HG03108 (cell line): ENCODE results near the gene NSMCE1.

Source experiments
- ATAC-seq: cut with Tn5 transposase; IDR thresholded peaks from one replicate; pipeline ENCODE4 v1.9.1; 2021; ENCODE audit warnings: moderate library complexity; ENCODE audit not compliant: unreplicated experiment

Gene NSMCE1

DNA sequence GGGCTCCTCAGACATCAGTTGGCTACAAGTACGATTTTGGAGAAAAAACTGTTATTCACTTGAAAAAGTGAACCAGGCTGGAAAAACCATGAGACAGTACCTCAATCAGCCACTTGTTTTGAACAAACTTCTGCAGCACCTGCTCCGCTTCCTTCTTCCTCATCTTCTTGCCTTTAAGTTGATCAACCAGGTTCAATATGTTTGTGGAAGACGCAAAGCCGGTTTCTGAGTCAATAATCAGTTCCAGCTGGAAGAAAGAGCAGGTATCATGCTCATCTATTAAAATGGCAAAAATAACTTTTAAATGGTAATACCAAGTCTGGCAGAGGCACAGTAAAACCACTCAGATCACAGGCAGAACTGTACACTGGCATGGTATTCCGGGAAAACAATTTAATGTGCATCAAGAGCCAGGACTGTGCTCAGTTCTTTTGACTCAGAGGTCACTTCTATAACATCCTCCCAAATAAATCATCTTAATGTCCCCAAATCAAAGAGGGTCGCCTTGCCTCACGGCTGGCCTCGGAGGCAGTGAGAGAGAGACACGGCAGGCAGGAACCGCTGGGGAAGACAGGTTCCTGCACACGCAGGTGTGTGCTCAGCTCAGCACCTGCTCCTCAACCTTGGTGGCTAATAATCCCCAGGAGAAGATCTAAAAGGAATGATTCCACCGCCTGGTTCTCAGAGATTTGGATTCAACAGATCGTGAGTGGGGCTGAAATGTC lies 35.5 kb downstream of the NSMCE1 start:
- no peak for ATAC-seq

DNA sequence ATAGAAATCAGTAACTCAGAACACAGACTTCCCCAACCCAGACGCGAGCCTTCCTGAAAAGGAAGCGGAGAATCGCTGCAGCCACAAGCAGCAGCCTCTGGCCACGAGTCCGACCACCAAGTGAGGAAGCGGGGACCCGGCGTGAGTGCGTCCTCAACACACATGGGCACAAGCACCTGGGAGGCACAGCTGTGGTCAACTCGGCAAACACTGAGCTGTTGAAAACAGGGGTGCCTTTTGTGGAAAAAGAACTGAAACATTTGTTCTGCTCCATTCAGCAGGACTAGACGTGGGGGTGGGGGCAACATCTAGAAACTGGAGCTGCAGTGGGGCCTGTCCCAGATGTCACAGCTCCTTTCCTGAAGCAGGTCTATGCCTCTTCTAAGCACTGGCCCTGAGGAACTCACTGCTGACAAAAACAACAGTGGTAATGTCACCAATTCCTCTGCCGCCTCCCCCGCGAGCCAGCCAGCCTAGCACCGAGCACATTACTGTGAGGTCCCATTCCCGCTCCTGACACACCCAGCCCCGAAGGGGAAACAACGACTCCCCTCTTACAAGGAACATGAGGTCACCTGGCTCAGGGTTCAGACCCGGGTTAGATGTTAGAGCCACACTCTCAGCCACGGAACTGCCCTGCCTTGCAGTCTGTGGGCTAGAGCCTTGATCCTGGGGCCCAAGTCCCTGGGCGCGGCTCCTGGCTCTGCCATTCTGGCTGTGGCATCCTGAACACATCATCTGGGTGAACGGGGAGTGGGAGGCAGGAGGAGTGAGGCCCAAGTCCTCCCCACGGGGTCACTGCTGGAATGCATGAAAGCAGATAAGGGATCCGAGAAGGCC lies 36.3 kb downstream of the NSMCE1 start:
- ATAC-seq, result peak; percentile 56

- ATAC-seq, result no peak
Measured at GRCh38 chr16:27231692-27232060, 36.9 kb downstream of the NSMCE1 start.

GRCh38 chr16:27230562-27231001 lies 38.0 kb downstream of the NSMCE1 start:
- no peak for ATAC-seq

DNA sequence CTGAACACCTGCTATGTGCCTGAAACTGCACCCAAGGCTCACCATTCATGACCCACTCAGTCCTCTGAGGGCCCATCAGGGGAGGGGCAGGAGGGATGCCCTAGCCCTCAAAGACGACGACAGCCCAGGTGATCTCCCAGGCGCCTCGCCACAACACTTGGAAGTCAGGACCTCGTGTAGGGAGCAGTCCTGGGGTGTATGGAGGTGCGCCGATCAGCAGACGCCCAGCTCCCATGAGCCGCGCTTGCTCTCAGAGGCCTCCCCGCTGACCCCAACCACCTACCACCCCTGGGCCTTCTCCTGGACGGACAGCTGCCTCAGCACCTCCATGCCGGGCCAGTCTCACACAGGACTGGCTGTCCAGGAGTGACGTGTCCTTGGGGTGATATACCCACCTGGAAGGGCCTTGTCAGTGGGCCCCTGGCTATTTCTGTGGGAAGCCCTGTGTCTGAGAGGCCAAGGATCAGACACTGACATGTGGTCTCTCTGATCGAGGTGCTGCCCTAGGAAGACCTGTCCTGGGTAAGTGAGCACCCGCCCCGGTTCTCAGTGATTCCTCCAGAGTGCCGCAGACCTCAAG lies 38.6 kb downstream of the NSMCE1 start:
- no peak for ATAC-seq

DNA sequence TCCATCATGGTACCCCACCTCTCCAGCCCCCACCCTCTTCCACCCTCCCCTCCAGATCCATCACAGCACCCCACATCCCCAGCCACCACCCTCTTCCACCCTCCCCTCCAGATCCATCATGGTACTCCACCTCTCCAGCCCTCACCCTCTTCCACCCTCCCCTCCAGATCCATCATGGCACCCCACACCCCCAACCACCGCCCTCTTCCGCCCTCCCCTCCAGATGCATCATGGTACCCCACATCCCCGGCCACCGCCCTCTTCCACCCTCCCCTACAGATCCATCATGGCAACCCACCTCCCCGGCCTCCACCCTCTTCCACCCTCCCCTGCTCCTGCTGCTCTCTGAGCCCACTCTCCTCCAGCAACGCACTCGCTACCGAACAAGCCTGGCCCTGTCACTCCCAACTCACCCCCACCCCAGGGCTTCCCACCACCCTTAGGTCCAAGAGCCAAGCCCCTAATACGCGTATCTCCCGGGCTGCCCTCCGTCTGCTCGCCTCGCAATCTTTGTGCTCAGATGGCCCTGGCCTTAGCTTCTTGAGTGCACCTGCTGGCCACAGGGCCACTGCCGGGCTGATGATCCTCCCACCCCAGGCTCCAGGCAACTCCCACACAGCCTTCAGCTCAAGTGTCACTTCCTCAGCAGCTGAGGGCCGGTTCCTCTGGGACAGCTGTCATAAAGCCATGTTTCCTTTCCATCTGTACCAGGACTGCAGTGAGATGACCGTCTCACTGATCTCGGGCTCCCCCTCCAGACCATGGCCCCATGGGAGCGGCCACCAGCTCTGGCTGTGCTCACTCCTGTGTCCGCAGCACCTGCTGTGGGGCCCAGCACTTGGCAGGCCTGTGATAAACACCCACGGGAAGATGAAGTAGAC lies 39.7 kb downstream of the NSMCE1 start:
- ATAC-seq, result no peak

DNA sequence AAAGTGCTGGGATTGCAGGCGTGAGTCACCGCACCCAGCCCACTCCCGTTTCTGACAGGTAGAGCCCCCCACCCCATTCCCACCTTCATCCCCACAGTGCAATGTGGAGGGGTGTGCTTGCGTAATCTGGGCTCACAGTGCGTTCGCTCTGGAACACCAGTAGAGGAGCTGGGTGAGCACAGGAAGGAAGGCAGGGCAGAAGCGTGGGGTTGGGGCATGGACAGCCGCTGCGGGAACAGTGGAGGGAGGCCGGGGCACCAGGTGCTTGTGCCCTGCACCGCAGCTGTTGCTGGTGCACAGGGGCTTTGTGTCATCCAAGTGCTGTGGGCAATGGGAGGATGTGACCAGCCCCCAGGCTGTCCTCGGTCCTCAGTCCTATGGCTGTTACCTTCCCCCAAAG lies 40.5 kb downstream of the NSMCE1 start:
- ATAC-seq, result no peak

- ATAC-seq, result no peak
Measured at GRCh38 chr16:27226976-27227705, 41.4 kb downstream of the NSMCE1 start.

DNA sequence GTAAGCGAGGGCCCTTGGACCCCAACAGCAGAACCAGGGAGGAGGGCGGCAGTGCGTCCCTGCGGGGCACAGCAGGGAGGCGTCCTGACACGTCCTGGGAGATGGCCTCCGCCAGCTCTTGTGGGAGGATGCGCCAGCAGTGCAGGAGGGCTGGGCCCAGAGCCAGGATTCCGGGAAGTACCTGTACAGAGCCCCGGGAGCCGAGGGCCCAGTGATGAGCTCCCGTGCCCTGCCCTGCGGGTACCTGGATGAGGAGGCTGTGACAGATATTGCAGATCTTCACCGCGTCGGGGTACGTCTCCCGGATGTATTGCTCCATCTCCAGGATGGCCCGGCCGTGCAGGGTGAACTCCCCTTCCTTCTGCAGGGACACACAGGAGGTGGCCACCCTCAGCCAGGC lies 42.1 kb downstream of the NSMCE1 start:
- no peak for ATAC-seq

DNA sequence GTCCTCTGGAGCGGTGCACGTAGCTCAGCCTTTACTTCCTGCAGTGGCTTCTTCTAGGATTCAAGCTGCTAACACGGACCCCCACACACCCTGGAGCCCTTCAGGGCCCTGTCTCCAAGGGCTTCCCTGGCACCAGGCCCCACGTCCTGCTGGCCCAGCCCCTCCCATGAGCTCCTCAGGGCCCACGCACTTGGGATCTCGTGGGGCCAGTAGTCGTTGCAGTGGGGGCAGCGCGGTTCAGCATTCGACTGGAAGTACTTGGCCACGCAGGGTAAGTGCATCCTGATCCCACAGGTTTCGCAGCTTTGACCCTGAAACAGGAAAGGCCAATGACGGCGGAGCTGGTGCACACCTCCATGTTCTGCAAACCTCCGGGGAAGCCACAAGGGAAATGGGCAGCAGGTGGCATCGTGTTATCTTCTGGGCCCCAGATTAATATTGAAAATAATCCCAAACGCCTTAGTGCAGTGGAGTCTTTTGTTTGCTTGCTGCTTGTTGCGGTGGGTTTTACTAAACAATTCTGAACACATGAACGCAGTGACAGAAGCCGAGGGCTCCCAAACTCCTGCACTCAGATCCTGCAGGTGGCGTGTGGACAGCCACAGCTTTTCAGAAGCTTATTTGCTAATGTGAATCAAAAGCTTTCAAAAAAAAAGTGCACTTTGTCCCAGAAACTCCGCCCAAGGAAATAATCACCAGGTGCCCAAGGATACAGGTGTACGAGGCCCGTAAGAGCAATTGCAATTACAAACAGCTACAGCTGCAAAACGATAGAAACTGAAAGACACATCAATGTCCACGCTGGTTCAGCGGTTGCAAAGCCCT lies 42.8 kb downstream of the NSMCE1 start:
- no peak for ATAC-seq

DNA sequence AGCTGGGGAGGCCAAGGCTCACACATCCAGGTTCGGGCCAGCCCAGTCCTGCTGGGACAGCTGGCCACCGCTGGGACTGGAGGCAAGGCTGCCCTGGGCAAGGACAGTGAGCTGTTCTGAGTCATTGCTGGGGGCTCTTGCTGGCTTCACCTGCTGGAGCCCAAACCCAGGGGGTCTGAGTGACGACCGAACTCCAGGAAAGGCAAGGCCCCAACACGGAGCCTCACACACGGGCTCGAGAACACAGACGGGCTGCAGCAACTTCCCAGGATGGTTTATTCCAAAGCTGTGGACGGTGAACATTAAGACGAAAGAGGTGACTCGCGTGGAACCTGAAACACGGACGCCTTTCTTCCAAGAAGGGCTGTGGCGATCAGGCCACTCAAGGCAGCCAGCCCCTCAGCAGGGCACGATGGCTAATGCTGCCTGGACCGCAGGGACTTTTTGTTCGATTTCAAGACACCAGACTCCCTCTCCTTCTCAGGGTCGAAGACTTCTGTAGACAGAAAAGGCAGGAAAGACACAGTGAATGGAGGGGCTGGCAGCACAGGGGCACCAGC lies 43.8 kb downstream of the NSMCE1 start:
- no peak for ATAC-seq

DNA sequence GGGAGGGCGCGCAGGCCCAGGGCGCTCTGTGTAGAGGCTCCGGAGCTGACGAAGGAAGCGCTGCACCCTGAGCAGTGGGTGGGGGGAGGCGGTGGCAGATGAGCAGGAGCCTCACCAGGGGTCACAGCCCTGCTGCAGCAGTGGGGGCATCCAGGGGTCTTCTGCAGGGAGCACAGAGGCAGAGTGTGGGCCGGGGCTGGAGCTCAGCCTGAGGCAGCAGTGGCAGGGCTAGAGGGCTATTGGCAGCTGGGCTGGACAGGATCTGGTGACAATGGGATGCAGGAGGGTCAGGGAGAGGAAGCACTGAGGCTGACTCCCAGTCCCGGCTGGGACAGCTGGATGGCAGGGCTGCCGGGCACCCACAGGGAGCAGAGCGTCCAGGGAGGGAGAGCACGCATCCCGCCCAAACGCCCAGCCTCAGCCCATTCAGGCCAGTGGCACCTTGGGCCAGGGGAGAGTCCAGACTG lies 44.3 kb downstream of the NSMCE1 start:
- no peak for ATAC-seq

DNA sequence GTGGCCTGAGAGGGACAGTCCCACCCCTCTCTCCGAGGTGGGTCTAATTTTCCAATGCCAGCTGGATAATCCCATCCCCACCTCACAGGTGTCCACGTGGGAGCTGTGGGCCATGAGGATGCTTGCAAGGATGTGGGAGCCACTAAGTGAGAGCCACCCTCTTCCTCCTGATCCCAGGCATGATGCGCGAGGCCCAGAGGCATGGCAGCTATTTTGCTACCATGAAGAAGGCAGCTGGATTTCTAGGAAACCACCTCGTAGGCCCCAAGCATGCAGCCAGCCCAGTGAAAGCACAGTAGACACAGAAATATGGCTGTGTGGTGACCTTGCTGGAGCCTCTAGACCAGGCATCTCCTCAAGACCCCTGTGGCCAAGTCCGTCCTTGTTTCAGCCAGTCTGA lies 44.9 kb downstream of the NSMCE1 start:
- no peak for ATAC-seq

GRCh38 chr16:27223226-27223610 lies 45.4 kb downstream of the NSMCE1 start:
- no peak for ATAC-seq

GRCh38 chr16:27222249-27223225 lies 46.0 kb downstream of the NSMCE1 start:
- ATAC-seq, result no peak

- ATAC-seq, result no peak
Measured at GRCh38 chr16:27221576-27222248, 46.9 kb downstream of the NSMCE1 start.

GRCh38 chr16:27220991-27221390 lies 47.6 kb downstream of the NSMCE1 start:
- no peak for ATAC-seq
